NB4 (cell line): ENCODE results near the gene MAK.
"Not testable (repeated sequence)": the region's sequence is repeated elsewhere in the genome, so short reads cannot be mapped to it uniquely, and the experiment has no call there.

Experiments
- DNase-seq: peaks from one replicate; pipeline ENCODE4 v3.0.0; 2010; ENCODE audit warnings: low read depth
- H3K4me3 ChIP-seq: one replicate; pipeline ENCODE4 v1.5.1; 2011; ENCODE audit warnings: mild to moderate bottlenecking, low read depth, low read length, moderate library complexity
- MYC ChIP-seq: IDR thresholded peaks from 2 replicates; pipeline ENCODE4 v1.6.1; 2011; ENCODE audit warnings: low read depth, low read length
- POLR2A ChIP-seq: IDR thresholded peaks from 2 replicates; pipeline ENCODE4 v1.6.1; 2011; ENCODE audit warnings: mild to moderate bottlenecking; ENCODE audit not compliant: insufficient read length; ENCODE audit errors: extremely low read depth
- TF ChIP-seq, protein P1 (sequence below): IDR thresholded peaks from one replicate; pipeline ENCODE4 v1.5.1; 2012; ENCODE audit warnings: low read depth, low read length
- TF ChIP-seq, protein P2 (sequence below): IDR thresholded peaks from 2 replicates; pipeline ENCODE4 v1.6.1; 2011; ENCODE audit warnings: low read depth, low read length

Gene MAK

GRCh38 chr6:10857259-10857658 lies 18.9 kb upstream of the MAK start:
- no peak overlapping the region for H3K4me3 ChIP-seq
- TF ChIP-seq POLR2A (no peak), MYC (no peak)
- TF ChIP-seq, protein P1, sequence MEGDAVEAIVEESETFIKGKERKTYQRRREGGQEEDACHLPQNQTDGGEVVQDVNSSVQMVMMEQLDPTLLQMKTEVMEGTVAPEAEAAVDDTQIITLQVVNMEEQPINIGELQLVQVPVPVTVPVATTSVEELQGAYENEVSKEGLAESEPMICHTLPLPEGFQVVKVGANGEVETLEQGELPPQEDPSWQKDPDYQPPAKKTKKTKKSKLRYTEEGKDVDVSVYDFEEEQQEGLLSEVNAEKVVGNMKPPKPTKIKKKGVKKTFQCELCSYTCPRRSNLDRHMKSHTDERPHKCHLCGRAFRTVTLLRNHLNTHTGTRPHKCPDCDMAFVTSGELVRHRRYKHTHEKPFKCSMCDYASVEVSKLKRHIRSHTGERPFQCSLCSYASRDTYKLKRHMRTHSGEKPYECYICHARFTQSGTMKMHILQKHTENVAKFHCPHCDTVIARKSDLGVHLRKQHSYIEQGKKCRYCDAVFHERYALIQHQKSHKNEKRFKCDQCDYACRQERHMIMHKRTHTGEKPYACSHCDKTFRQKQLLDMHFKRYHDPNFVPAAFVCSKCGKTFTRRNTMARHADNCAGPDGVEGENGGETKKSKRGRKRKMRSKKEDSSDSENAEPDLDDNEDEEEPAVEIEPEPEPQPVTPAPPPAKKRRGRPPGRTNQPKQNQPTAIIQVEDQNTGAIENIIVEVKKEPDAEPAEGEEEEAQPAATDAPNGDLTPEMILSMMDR: no peak
- TF ChIP-seq, protein P2, sequence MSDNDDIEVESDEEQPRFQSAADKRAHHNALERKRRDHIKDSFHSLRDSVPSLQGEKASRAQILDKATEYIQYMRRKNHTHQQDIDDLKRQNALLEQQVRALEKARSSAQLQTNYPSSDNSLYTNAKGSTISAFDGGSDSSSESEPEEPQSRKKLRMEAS: no peak
- no peak for DNase-seq

DNA sequence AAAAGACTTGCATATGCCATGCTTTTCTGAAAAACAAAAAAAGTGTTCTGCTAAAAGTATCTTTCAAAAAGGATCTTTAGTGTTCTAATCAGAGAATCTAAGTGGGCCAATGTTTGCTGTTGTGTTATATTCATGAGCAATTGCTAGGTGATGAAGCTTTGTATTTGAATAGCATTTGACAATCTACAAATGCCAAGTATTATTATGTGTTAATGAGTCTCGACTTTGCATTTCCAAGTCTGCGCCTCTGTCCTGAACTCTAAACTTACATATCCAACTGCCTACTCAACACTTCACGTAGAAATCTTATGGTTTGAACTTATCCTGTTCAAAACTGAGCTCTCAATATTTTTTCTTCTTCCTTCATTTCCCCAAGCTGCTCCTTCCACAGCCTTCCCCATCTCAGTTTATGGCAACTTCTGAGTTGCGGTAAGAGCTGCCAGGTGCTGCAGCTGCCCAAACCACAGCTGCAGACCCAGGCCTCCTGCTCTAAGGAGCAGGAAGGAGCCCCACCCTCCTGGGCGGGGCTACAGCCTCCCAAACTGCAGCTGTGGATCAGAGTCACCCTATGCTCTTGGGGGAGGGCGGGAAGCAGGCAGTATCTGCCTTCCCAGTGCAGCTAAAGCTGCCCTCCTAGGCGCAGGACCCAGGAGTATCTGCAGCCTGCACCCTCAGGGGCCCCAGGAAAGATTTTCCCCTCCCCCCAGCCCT lies 16.7 kb upstream of the MAK start:
- DNase-seq: peak; percentile 18
- TF ChIP-seq MYC (no peak), POLR2A (no peak)
- TF ChIP-seq, protein P1: no peak
- TF ChIP-seq, protein P2: no peak
- no peak overlapping the region for H3K4me3 ChIP-seq

GRCh38 chr6:10853849-10854300 lies 15.5 kb upstream of the MAK start:
- not testable (repeated sequence) for H3K4me3 ChIP-seq
- peak; percentile 53 for DNase-seq

DNA sequence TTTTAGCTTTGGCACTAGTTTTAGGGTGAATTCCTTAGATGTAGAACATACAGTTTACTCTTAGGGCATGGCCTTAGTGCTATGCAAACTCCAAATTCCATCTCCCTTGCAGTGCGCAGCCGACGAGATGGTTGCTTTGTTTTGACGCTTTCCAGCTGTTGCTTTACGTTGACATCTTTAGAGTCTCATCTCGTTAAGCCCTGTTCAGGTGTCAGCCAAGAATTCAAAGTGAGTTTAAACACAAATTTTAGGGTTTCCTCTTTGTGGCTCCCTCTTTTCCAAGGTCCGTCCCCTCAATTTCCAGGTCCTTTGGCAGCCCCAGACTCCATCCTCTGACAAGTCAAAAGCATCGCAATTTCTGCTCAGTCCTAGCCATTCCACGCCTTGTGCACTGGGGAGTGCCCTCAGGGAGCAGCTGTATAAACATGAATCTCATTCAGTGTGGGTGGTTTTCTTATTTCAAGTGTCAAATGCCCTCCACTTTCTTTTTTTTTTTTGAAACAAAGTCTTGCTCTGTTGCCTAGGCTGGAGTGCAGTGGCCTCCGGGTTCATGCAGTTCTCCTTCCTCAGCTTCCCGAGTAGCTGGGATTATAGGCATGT lies 14.1 kb upstream of the MAK start:
- no peak for DNase-seq
- no peak overlapping the region for H3K4me3 ChIP-seq
- TF ChIP-seq, protein P2: no peak
- TF ChIP-seq MYC: no peak
- no peak for TF ChIP-seq POLR2A
- TF ChIP-seq, protein P1: no peak

GRCh38 chr6:10850728-10851127 lies 12.4 kb upstream of the MAK start:
- TF ChIP-seq POLR2A (no peak), MYC (no peak)
- TF ChIP-seq, protein P2: no peak
- TF ChIP-seq, protein P1: no peak
- no peak for DNase-seq
- H3K4me3 ChIP-seq: no peak overlapping the region

DNA sequence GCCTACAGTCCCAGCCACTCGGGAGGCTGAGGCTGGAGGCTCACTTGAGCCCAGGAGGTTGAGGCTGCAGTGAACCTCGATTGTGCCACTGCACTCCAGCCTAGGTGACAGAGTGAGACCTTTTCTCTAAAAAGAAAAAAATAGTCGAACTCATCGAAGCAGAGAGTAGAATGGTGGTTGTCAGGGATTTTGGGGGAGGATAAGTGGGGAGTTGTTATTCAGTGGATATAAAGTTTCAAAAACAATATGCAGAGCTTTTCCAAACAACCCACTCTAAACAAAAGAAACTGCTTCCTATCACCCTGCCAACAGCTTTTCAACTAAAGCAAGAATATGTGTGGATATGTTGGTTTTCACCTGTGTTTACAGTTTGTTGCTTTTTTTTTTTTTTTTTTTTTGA lies 11.6 kb upstream of the MAK start:
- no peak for DNase-seq
- H3K4me3 ChIP-seq: no peak overlapping the region
- TF ChIP-seq, protein P2: no peak
- TF ChIP-seq MYC: no peak
- TF ChIP-seq, protein P1: no peak
- no peak for TF ChIP-seq POLR2A
